Mesendoderm (in vitro differentiated cells): Measurements from ENCODE around the gene TMEM109.
A peak's percentile ranks its signal among the peaks of the same experiment; 100 is the strongest.

ENCODE experiments used
- DNase-seq: peaks from one replicate; pipeline ENCODE4 v3.0.0; 2013
- H2AK5ac ChIP-seq: 2 replicates; pipeline ENCODE4 v1.6.1; 2013; ENCODE audit warnings: low read length, inconsistent platforms
- H2BK120ac ChIP-seq: 2 replicates; pipeline ENCODE4 v1.6.1; 2013; ENCODE audit warnings: low read depth, mild to moderate bottlenecking, low read length, moderate library complexity, mixed read lengths
- H2BK15ac ChIP-seq: replicated peaks from 2 replicates; pipeline ENCODE4 v1.6.1; 2013; ENCODE audit warnings: low read depth, mild to moderate bottlenecking, moderate library complexity
- H2BK5ac ChIP-seq: 2 replicates; pipeline ENCODE4 v1.6.1; 2013; ENCODE audit warnings: low read length, inconsistent platforms
- H3K18ac ChIP-seq: 2 replicates; pipeline ENCODE4 v1.6.1; 2013; ENCODE audit warnings: mild to moderate bottlenecking, low read length, mixed read lengths
- H3K23ac ChIP-seq: one replicate; pipeline ENCODE4 v1.6.1; 2013; ENCODE audit warnings: low read length
- H3K27ac ChIP-seq: 2 replicates; pipeline ENCODE4 v1.5.1; 2013; ENCODE audit warnings: low read depth, mild to moderate bottlenecking, inconsistent platforms, low read length, moderate library complexity
- H3K27me3 ChIP-seq: 2 replicates; pipeline ENCODE4 v1.6.1; 2013; ENCODE audit warnings: low read length, control low read depth, mild to moderate bottlenecking, inconsistent platforms; ENCODE audit not compliant: insufficient read depth, poor library complexity
- H3K36me3 ChIP-seq: 2 replicates; pipeline ENCODE4 v1.6.1; 2013; ENCODE audit warnings: low read length, inconsistent platforms; ENCODE audit not compliant: control insufficient read depth, insufficient read depth
- H3K4ac ChIP-seq: one replicate; pipeline ENCODE4 v1.6.1; 2013; ENCODE audit warnings: low read depth, mild to moderate bottlenecking, low read length, moderate library complexity
- H3K4me1 ChIP-seq: 2 replicates; pipeline ENCODE4 v1.6.1; 2013; ENCODE audit warnings: low read depth, low read length, inconsistent platforms; ENCODE audit not compliant: control insufficient read depth
- H3K4me2 ChIP-seq: 2 replicates; pipeline ENCODE4 v1.6.1; 2013; ENCODE audit warnings: low read length
- H3K4me3 ChIP-seq: 2 replicates; pipeline ENCODE4 v1.5.1; 2013; ENCODE audit warnings: mild to moderate bottlenecking, low read length
- H3K56ac ChIP-seq: one replicate; pipeline ENCODE4 v1.6.1; 2013; ENCODE audit warnings: low read length
- H3K79me1 ChIP-seq: 2 replicates; pipeline ENCODE4 v1.6.1; 2013; ENCODE audit warnings: low read length, inconsistent platforms
- H3K79me2 ChIP-seq: 2 replicates; pipeline ENCODE4 v1.6.1; 2013; ENCODE audit warnings: mild to moderate bottlenecking, low read length; ENCODE audit not compliant: control insufficient read depth, insufficient read depth
- H3K9ac ChIP-seq: 2 replicates; pipeline ENCODE4 v1.6.1; 2013; ENCODE audit warnings: low read length, inconsistent platforms
- H4K5ac ChIP-seq: one replicate; pipeline ENCODE4 v1.6.1; 2013; ENCODE audit warnings: low read length
- H4K8ac ChIP-seq: one replicate; pipeline ENCODE4 v1.6.1; 2013; ENCODE audit warnings: low read depth, mild to moderate bottlenecking, control low read depth, low read length, moderate library complexity
- WGBS: extraction: QIAGEN DNeasy Blood & Tissue Kit; methylation state at CpG from one replicate; pipeline ENCODE4 v1.1.7; 2013; ENCODE audit warnings: low lambda C conversion rate, missing lambda C conversion rate; ENCODE audit not compliant: insufficient coverage; ENCODE audit errors: extremely low coverage; 5-methylcytosine and 5-hydroxymethylcytosine counted together

TMEM109 gene

DNA sequence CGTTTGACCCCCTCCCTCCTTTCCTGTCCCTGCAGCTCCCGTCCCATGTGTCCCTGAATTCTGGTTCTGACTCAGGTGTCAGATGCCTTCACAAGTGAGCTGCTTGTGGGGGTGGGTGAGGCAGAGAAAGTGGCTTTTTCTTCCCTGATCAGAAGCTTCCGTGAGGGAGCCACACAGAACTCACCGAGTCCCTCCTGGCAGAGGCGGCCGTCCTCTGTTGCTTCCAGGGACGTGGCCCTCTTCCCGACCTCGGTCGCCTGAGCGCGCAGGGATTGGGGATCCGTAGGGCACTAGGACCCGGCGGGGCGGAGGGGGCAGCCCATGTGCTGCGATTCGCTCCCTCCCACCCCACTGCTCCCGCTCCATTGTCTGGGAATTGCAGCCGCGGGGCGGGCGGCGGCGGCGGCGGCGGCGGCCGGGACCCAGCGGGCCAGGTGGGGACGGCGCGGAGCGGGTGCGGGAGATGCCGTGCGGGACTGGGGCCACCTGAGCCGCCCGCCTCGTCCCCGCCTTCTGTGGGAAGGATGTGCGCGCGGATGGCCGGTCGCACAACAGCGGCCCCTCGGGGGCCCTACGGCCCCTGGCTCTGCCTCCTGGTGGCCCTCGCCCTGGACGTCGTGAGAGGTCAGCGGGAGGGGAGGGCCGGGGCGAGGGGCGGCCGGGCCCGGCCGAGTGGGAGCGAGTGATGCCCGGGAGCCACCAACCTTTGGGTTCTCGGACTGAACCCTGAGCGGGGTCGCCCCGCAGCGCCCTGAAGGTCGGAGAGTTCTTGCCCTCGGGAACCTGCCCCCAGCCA is 10.3 kb downstream of the TMEM109 start, which contains the start of gene TMEM132A:
TSS of gene TMEM132A (plus strand) at position 351 of the 796 bp plus-strand sequence. CDS start at position 525, 174 bp downstream.
- no peaks in the 10 kb centered on the region for H3K79me2 ChIP-seq
- peaks cover 3% of the 10 kb centered on the region for H3K36me3 ChIP-seq
- no peak within 1 kb of the TSS for H2AK5ac ChIP-seq
- no peak within 1 kb of the TSS for H4K8ac ChIP-seq
- peak within 1 kb of the TSS; percentile 98 for H3K23ac ChIP-seq
- H3K79me1 ChIP-seq = peaks cover 8% of the 10 kb centered on the region
- H3K27me3 ChIP-seq = no peaks in the 10 kb centered on the region
- peak within 1 kb of the TSS; percentile 77 for H3K4me3 ChIP-seq
- H3K56ac ChIP-seq = peak within 1 kb of the TSS; percentile 89
- H2BK120ac ChIP-seq = peak within 1 kb of the TSS; percentile 13
- H2BK5ac ChIP-seq = no peak within 1 kb of the TSS
- peaks cover 3% of the 10 kb centered on the region for H3K4me1 ChIP-seq
- H4K5ac ChIP-seq = no peak within 1 kb of the TSS
- H3K9ac ChIP-seq = peak within 1 kb of the TSS; percentile 83
- peak within 1 kb of the TSS; percentile 39 for H3K4ac ChIP-seq
- no peak within 1 kb of the TSS for H3K27ac ChIP-seq
- no peak within 1 kb of the TSS for H2BK15ac ChIP-seq
- WGBS = no CpG with 5 or more reads among the region's 69 CpGs
- DNase-seq = peak; percentile 92
- peak within 1 kb of the TSS; percentile 89 for H3K4me2 ChIP-seq
- H3K18ac ChIP-seq = peak within 1 kb of the TSS; percentile 78

- Histone ChIP-seq H3K27me3 (no peaks in the 10 kb centered on the region), H4K5ac (no peak overlapping the region), H4K8ac (no peak overlapping the region), H3K56ac (peak overlapping the region; percentile 89), H3K79me1 (peaks cover 3% of the 10 kb centered on the region), H3K4ac (peak overlapping the region; percentile 39), H3K23ac (peak overlapping the region; percentile 98), H2BK120ac (peak overlapping the region; percentile 13), H3K9ac (peak overlapping the region; percentile 83), H2AK5ac (no peak overlapping the region), H3K4me3 (peak overlapping the region; percentile 77), H3K36me3 (peaks cover 5% of the 10 kb centered on the region), H3K79me2 (no peaks in the 10 kb centered on the region), H2BK15ac (no peak overlapping the region), H3K4me1 (peaks cover 3% of the 10 kb centered on the region), H3K18ac (peak overlapping the region; percentile 78), H2BK5ac (no peak overlapping the region), H3K4me2 (peak overlapping the region; percentile 89), H3K27ac (no peak overlapping the region)
- WGBS = no CpG with 5 or more reads among the region's 35 CpGs
- peak; percentile 54 for DNase-seq
Measured at GRCh38 chr11:60924906-60925853, 11.2 kb downstream of the TMEM109 start.

GRCh38 chr11:60925868-60926267 is 11.9 kb downstream of the TMEM109 start:
- Histone ChIP-seq H3K79me2 (no peaks in the 10 kb centered on the region), H3K18ac (no peak overlapping the region), H2BK5ac (no peak overlapping the region), H3K23ac (no peak overlapping the region), H4K5ac (no peak overlapping the region), H3K4me2 (no peak overlapping the region), H3K36me3 (peaks cover 2% of the 10 kb centered on the region), H3K4ac (no peak overlapping the region), H3K27me3 (no peaks in the 10 kb centered on the region), H3K9ac (no peak overlapping the region), H3K4me1 (peaks cover 3% of the 10 kb centered on the region), H2BK15ac (no peak overlapping the region), H2AK5ac (no peak overlapping the region), H2BK120ac (no peak overlapping the region), H3K4me3 (no peak overlapping the region), H3K79me1 (peaks cover 3% of the 10 kb centered on the region), H4K8ac (no peak overlapping the region), H3K27ac (no peak overlapping the region), H3K56ac (no peak overlapping the region)
- no CpG with 5 or more reads among the region's 6 CpGs for WGBS
- DNase-seq = no peak

DNA sequence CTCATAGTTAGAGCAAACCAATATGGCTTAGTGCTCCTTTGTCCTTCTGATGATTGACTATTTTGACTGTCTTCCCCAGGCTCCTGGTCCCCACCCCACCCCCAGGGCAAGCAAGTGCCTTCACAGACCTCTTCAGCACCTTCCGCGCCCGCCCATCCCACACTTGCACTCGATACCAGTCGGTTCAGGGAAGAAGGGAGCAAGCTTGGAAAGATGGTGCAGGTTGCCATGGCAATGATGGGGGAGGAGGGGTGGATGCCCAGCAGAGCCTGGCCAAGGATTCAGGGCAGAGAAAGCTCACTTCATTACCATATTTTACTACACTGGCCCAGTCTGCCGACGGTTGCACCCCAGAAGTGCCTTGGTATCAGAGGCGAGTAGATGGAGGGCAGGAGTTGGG is 12.5 kb downstream of the TMEM109 start:
- WGBS = no CpG with 5 or more reads among the region's 8 CpGs
- Histone ChIP-seq H3K79me1 (peaks cover 3% of the 10 kb centered on the region), H3K36me3 (peaks cover 2% of the 10 kb centered on the region)

GRCh38 chr11:60927061-60927592 is 13.2 kb downstream of the TMEM109 start:
- Histone ChIP-seq H2BK5ac (no peak overlapping the region), H3K27ac (no peak overlapping the region), H2AK5ac (no peak overlapping the region), H3K9ac (no peak overlapping the region), H3K79me2 (no peaks in the 10 kb centered on the region), H3K4me2 (no peak overlapping the region), H3K36me3 (peaks cover 2% of the 10 kb centered on the region), H3K23ac (no peak overlapping the region), H2BK120ac (no peak overlapping the region), H4K5ac (no peak overlapping the region), H2BK15ac (no peak overlapping the region), H3K56ac (no peak overlapping the region), H3K4me1 (peaks cover 3% of the 10 kb centered on the region), H3K27me3 (no peaks in the 10 kb centered on the region), H4K8ac (no peak overlapping the region), H3K79me1 (peaks cover 3% of the 10 kb centered on the region), H3K4ac (no peak overlapping the region), H3K18ac (no peak overlapping the region), H3K4me3 (no peak overlapping the region)
- no peak for DNase-seq
- WGBS = no CpG with 5 or more reads among the region's 8 CpGs

More for the DNA sequence above, 12.5 kb downstream of the TMEM109 start:
- no peak overlapping the region for H2BK15ac ChIP-seq
- no peak overlapping the region for H3K4me3 ChIP-seq
- H3K23ac ChIP-seq = no peak overlapping the region
- no peak overlapping the region for H2BK5ac ChIP-seq
- no peak overlapping the region for H3K9ac ChIP-seq
- no peak overlapping the region for H3K4ac ChIP-seq
- H3K27me3 ChIP-seq = no peaks in the 10 kb centered on the region
- no peak overlapping the region for H3K4me2 ChIP-seq
- no peak for DNase-seq
- no peak overlapping the region for H4K8ac ChIP-seq
- H2AK5ac ChIP-seq = no peak overlapping the region
- H3K56ac ChIP-seq = no peak overlapping the region
- no peaks in the 10 kb centered on the region for H3K79me2 ChIP-seq
- H2BK120ac ChIP-seq = no peak overlapping the region
- no peak overlapping the region for H4K5ac ChIP-seq
- H3K27ac ChIP-seq = no peak overlapping the region
- peaks cover 3% of the 10 kb centered on the region for H3K4me1 ChIP-seq
- no peak overlapping the region for H3K18ac ChIP-seq
